ENCODE measurements around the gene HCFC1R1.

HCFC1R1 gene

DNA sequence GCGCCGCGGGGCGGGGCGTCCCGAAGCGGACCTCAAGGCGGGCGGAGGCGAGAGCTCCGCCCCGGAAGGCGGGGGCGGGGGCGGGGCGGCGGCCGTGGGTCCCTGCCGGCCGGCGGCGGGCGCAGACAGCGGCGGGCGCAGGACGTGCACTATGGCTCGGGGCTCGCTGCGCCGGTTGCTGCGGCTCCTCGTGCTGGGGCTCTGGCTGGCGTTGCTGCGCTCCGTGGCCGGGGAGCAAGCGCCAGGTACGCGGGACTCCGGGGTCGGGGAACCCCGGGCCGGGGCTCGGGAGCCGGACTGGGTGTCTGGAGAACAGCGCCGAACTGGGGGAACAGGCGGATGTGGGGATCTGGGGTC is 3.5 kb downstream of the HCFC1R1 start, which contains the start of gene TNFRSF12A:
Gene TNFRSF12A, plus strand, starts transcription at position 122 of the 357 bp plus-strand sequence. Its CDS starts 30 bp downstream, at position 152.
- peak; percentile 39 to 47 (median 45) for DNase-seq (ENCODE audit: low read depth in 3 of 3)

DNA sequence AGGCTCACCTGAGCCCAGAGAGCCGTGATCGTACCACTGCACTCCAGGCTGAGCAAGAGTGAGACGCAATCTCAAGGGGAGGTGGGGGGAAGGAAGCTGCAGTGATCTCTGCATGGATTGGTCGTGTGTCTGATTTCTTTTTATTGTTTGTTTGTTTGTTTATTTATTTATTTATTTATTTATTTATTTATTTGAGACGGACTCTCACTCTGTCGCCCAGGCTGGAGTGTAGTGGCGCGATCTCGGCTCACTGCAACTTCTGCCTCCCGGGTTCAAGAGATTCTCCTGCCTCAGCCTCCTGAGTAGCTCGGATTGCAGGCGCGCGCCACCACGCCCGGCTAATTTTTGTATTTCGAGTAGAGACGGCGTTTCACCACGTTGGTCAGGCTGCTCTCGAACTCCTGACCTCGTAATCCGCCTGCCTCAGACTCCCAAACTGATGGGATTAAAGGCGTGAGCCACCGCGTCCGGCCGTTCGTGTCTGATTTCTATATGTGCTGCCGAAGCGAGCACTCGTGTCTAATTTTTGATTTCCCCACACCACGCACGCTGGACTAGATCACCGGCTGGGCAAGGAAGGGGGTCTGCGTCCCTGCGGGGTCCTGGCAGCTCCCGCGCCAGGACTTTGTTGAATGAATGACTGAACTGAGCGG is 4.0 kb downstream of the HCFC1R1 start:
- no peak for DNase-seq (ENCODE audit: low read depth in 3 of 3)

DNA sequence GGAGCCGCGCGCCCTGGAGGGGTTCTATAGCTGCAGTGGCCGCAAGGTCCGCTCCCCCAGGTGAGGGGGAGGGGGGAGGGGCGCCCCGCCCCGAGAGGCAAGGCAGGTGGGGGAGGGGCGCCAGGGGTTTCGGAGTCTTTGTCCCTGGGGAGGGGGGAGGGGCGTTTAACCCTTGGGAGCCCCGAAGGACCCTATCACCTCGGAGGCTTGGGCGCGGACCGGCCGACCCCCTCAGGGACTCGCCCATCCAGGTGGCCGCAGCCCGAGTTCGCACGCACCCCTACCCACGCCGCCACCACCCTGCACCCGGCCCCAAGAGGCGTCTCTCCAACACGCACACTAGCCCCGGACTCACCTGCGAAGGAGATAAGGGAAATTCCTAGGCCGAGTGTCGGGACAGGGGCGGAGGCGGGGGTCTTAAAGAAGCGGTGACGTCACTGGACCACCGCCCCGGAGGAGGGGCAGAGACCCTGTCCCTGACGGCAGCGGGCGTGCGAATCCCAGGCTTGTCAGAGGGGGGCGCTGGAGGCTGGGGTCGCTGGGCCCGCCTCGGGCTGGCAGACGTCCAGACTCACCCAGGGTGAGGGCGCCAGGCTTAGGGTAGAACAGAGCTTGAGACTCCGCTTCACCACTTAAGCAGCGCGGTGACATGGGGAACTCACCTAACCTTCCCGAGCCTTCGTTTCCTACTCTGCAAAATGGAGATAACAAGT is 5.8 kb downstream of the HCFC1R1 start, which contains the start of gene CLDN6:
Gene CLDN6, minus strand, starts transcription at position 390 of the 713 bp plus-strand sequence. CDS start 2,162 bp downstream, outside the sequence.
- DNase-seq (ENCODE audit: low read depth in 3 of 3), result no peak

DNA sequence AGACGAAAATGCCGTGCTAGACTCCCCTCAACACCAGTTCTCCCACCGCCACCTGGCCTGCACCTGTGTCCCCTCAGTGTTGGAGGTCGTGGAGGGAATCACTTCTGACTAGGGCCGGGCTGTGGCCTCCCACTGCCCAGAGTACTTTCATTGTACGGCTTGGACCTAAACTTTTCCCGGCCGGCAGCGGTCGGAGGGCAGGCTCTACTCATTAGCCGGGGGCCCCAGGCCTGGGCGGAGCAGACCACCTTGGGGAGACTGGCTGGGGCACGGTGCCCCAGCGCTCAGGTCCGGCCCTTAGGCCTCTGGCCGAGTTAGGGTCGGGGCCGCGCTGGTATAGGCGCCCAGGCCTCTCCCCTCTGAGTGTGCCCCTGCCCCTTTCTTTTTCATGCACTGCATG is 6.4 kb downstream of the HCFC1R1 start:
- no peak for DNase-seq (ENCODE audit: low read depth in 3 of 3)

DNA sequence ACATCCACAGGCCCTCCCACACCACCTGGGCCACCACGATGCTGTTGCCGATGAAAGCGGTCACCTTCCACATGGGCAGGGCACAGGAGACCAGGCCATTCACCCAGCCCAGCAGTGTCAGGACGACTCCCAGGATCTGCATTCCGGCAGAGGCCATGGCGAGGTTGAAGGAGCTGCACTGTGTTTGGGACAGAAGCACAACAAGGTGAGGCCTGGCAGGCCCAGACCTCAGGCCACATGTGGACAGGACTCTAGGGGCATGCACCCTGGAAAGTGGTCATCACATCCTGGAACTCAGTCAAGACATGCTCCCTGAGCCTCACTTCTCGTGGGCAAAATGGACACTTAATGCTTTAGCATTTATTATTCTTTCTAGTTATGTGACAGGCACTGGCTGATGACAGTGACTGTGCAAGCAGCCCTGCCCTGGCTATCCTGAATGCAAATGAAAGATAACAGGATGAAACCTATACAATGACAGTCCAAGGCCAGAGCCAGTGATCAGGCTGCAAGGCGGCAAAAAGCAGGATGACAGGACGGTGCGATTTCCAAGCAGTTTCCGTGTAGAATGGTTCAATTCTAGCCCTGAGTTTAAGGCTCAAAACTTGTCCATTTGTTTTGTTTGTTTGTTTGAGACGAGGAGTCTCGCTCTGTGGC is 7.7 kb downstream of the HCFC1R1 start:
- DNase-seq (ENCODE audit: low read depth in 3 of 3), result no peak

DNA sequence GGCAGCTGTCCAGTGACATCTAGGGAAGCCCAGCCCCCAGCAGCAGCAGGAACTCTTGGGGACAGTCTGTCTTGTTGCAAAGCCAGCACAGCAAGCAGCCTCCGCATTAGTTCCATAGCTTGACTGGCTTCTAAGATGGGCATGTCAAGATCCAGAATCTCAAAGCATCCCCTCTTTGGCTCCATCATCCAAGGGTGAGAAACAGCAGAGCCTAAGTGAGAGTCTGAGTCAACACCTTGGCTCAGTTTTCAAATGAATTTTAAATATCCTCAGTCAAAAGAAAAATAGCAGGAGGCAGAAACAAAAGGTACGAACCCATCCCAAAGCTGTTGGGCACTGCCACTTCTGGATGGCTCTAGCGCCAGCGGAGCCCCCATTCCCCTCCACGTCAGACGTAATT is 8.8 kb downstream of the HCFC1R1 start:
- DNase-seq (ENCODE audit: low read depth in 3 of 3), result no peak

DNA sequence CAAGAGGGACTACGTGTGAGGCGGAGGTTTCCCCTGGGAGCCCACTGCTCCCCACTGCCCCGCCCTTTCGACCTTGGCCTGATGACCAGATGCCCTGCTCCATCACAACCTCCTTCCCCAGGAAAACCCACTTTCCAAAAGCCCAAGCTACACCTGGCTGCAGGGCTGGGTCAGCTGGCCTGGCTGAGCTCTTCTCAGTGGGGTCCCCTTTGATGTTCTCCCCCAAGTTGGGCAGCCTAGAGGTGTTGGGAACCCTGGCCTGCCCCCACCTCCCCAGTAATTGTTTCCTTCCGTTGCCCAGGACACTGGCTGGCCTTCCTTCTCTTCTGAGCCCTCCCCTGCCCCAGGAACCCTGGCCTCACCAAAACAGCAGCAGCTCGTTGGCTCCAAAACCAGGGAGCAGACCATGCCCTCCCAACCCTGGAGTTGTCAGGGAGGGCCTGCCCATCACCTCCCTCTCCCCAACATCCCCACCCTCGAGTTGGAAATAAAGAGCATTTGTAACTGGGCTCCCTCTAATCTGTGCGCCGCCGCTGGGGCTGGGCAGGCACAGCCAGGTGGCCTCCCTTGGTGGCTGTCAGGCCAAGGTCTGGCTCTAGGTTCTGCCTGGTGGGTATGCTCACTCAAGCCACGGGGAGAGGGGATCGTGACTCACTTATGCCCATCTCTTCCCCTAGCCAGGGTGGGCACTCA is 9.6 kb downstream of the HCFC1R1 start:
- no peak for DNase-seq (ENCODE audit: low read depth in 3 of 3)

DNA sequence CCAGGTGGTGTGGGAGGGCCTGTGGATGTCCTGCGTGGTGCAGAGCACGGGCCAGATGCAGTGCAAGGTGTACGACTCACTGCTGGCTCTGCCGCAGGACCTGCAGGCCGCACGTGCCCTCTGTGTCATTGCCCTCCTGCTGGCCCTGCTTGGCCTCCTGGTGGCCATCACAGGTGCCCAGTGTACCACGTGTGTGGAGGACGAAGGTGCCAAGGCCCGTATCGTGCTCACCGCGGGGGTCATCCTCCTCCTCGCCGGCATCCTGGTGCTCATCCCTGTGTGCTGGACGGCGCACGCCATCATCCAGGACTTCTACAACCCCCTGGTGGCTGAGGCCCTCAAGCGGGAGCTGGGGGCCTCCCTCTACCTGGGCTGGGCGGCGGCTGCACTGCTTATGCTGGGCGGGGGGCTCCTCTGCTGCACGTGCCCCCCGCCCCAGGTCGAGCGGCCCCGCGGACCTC is 10.2 kb downstream of the HCFC1R1 start:
- no peak for DNase-seq (ENCODE audit: low read depth in 3 of 3)

DNA sequence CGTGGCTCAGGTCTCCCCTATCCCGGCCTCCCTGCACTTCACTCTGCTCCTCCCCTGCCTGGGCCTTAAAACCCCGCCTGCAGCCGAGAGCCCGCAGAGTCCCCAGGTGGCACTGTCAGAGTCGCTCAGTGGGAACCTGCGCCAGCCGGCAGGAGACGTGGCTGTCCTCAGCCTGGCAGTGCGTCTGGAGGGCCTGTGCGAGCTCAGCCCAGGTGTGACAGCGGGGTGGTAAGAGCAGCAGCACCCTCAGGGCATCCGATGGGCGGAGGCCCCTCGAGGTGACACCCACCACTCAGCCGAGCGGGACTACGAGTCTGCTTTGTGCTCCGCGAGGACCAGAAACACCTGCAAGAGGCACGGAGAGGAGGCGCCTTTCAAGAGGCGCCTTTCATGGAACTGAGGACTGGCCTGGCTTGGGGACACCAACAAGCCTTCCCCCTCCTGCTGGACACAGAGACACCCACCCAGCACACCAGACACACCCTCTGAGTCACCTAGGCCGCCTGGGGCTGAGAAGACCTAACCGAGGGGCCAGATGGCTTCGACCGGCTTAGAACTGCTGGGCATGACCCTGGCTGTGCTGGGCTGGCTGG is 10.8 kb downstream of the HCFC1R1 start, which contains the start of gene CLDN9:
Gene CLDN9, plus strand, starts transcription at position 96 of the 593 bp plus-strand sequence. Its CDS starts 440 bp downstream, at position 536.
- DNase-seq (ENCODE audit: low read depth in 3 of 3), result no peak

DNA sequence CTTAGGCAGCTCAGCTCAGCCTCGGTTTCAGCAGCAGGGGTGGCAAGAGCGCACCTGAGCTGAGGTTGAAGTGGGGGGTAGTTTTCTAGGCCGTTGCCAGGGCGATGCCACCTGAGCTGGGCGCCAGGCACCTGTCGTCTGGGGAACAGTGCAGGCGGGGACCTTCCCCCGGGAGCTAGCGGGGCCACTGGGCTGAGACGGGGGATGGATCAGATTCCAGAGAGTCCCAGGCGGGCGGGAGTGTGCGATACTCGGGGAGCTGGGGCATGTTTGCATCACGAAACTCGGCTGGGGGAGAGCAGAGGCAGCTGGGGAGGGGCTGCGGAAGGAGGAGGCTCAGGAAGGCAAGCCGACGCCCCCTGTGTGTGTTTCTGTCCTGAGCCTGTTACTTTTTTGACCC is 11.5 kb downstream of the HCFC1R1 start:
- no peak for DNase-seq (ENCODE audit: low read depth in 3 of 3)

DNA sequence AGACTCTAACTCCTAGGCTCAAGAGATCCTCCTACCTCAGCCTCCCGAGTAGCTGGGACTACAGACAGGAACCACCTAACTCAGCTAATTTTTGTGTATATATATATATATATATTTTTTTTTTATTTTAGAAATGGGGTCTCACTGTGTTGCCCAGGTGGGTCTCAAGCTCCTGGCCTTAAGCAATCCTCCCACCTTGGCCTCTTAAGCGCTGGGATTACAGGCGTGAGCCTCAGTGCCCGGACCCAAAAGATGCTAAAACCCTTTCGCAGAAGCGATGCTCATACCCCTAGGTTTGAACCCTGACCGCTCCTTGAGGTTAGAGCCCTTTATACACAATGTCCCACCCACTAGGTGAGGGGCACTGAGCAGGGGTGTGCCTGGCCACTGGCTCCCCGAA is 13.2 kb downstream of the HCFC1R1 start:
- no peak for DNase-seq (ENCODE audit: low read depth in 3 of 3)

DNA sequence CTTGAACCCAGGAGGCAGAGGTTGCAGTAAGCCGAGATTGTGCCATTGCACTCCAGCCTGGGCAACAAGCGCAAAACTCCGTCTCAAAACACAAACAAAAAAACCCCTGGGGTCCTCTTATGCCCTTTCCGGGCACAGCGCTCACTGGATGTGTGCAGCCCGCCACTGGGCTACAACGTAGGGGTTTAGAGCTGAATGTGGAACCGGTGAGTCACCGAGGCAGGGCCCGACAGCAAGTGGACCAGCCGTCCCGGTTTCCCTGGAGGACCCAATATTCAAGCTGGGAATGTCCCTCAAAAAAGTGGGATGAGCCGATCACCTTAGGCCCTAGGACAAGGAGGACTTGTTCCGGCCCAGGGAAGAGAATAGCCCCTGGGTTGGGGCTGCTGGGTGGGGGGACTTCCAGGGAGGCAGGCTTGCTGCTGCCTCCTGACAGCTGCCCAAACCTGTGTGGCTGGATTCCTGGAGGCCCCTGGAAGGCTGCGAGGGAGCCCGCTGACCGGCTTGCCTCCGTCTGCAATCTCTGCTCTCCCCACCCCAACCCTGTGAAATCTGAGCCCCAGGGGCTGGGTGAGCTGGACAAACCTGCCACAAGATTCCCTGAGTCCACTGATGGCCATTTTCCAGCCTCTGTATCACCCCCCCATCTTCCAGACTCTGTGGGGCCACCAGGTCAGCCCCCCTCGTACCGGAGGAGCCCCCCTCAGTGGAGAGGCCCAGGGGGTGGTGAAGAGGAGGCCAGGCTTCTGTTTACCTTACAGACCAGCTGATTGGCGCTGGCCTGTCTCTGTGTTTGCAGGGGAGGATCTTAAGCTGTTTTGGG is 14.0 kb downstream of the HCFC1R1 start:
- DNase-seq (ENCODE audit: low read depth in 3 of 3), result no peak

DNA sequence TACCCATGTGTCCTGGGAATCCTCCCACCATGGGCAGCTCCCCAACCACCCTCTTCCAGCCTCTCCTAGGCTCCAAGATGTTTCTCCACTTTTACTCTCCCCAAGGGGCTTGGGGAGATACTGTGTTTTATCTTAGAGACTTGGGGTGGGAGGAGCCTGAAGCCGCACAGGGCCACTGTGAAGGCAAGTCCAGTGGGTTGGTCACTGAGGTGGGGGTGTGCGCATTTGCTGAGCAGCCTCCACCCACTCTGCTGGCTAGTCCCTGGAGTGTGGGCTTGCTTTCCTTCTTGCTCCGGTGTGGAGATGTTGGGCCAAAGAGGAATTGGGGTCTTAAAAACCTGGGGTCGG is 15.1 kb downstream of the HCFC1R1 start:
- no peak for DNase-seq (ENCODE audit: low read depth in 3 of 3)

DNA sequence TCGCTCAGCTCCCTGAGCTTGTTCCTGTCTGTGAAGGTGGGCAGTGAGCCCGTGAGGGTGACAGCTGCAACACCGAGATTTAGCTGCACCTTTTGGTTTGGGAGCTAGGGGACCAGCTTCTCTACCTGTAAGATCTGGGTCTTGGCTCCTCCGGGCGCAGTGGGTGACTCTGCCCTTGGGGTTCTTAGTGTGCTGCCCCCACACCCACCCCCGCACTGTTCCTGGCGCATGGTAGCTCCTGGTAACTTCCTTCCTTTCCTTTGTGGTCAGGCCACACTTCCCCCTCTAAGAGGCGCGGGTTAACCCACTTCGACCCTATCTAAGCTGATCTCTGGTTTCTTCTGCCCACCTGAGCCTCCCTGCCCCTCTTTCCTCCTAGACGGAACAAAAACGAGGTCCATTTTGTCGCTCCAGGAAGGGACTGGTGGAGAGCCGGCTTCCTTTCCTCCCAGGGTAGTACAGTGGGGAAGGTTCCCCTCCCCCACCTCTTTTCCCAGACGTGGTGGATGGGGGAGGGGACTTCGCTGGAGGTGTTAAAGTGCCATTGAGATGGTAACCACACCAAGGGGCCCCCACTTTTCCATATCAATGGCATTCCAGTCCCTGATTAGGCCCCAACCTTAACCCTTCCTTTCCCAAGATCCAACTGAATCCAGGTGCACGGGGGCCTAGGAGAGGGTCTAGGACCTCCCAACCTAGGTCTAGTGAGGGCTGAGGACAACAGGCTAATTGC is 15.6 kb downstream of the HCFC1R1 start:
- no peak for DNase-seq (ENCODE audit: low read depth in 3 of 3)

DNA sequence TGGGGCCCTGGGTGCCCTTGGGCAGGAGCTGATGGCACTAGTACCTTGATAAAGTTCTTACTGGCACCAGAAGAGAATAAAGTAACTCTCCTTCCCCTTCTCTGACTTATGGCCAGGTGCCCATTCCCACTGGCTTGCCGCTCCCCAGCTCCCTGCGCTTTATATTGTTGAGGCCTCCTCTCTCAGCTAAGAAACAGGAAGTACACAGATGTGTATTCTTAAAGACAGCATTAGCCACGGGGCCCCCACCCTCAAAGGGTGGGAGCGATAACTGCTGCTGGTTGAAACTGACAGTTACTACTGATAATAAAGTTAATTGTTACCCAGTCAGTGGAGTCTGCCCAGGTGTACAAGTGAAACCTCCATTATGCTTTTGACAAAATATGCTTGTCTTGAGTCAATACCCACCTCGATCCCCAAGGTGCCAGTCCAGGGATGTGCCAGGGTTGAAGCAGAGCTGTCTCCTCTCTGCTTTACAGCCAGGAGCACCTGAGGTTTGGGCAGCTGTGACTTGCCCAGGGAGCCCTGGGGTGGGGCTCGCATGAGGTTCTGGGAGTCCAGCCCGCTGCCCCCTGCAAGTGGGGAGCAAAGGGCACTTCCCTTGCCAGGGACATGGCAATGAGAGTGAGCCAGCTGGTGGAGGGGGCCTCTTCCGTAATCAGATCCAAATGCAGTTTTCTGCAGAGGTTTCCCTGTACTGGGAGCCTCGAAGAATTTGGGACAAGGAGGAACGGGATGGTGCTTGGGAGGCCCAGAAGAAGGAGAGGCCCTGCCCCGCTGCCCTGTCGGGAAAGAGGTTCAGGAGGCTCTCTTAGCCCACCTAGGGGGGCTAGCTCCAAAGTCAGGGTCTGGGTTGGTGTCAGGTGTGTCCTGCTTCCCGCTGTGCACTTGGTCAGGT is 16.4 kb downstream of the HCFC1R1 start:
- DNase-seq (ENCODE audit: low read depth in 3 of 3), result no peak

DNA sequence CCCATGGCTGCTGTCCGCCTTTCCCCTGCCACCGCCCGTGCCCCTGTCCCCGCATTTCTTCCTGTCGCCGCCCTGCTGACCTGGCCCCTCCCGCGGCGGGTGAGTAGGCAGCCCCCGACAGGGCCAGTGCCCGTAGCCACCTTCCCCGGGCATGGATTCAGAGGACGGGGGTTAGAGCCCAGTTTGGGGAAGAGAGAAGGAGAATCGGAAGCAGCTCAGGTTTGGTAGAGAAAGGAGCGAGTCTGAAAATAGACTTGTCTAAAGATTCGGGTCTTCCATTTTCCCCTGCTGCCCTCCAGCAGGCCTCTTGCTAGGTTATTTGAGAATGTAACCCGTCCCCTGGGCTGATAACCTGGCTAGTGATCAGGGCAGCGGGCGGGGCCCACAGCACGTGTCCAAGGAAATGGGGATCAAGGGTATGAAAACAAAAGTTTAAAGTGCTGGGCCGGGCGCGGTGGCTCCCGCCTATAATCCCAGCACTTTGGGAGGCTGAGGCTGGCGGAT is 18.9 kb downstream of the HCFC1R1 start:
- no peak for DNase-seq (ENCODE audit: low read depth in 3 of 3)

DNA sequence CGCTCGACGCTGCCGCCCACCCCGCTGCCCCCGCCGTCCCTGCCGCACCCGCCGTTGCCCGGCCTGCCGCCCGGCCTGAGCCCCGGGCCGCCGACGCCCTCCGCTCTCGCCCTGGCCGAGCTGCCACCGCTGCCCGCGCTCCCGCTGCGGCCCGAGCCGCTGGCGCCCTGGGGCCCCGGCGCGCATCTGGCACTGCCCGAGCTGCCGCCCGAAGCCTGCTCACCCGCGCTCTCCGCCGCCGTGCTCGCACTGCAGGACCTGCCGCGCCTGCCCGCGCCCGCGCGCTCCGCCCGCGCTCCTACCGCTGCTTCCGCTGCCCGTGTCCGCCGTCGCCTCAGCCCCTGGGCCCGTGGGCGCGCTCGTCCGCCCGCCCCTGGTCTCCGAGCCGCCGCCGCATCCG is 19.4 kb downstream of the HCFC1R1 start:
- DNase-seq (ENCODE audit: low read depth in 3 of 3), result no peak

DNA sequence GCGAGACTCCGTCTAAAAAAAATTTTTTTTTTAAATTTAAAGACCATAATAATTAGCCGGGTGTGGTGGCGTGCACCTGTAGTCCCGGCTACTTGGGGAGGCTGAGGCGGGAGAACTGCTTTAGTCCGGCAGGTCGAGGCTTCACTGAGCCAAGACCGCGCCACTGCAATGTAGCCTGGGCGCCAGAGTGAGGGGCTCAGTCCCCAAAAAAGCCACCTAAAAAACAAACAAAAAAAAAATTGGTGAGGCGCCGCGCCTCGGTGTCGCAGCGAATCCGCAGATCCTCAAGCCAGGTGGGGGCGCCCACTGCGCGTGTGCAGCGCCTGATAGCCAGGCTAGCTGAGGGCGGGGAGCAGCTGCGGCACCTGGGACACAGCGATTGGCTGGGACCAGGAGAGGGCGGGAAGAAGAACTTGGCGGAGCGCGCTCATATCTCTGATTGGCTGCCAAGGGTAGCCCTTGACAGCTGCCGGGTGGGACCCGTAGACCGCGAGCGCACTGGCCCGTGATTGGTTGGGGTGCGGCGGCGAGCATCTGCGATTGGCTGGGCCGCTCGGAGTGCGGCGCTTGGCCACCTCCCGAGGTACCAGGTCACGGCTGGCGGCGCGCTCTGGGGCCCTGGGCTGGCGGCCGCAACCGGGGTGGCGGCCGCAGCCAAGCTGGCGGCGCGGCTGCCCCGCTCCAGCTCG is 20.0 kb downstream of the HCFC1R1 start:
- DNase-seq (ENCODE audit: low read depth in 3 of 3), result peak; percentile 82 to 95 (median 92)

Measured in stimulated activated CD4-positive, alpha-beta T cell treated with anti-CD3 and anti-CD28 coated beads, TNF-alpha, amount 100 ng/mL, for 4 hours (primary cell).